Breast epithelium (tissue), 4 donors: ENCODE results near the gene RBPJ. TPM values are rescaled to one million over a fixed set of nuclear protein-coding genes. Genes with fewer than 3 reads are reported as not detected.
"Not testable (repeated sequence)": the region's sequence is repeated elsewhere in the genome, so short reads cannot be mapped to it uniquely, and the experiment has no call there.

ENCODE experiments used
- DNase-seq, 2 donors: peaks; one replicate each; pipeline ENCODE4 v3.0.0-alpha.2; 2019; ENCODE audit warnings: low spot score in 2 of 2
- H3K27ac ChIP-seq, 2 donors: fragments of 200-600 bp; sonication (generic) in 1 of 2; one replicate each; pipeline ENCODE4 v1.5.1; 2016 to 2019; ENCODE audit warnings: mild to moderate bottlenecking in 1 of 2
- H3K27me3 ChIP-seq, 2 donors: fragments of 200-600 bp; sonication (generic) in 1 of 2; one replicate each; pipeline versions ENCODE4 v1.5.1 to v1.6.0; 2017 to 2019; ENCODE audit warnings: control low read depth in 1 of 2, mild to moderate bottlenecking in 1 of 2
- H3K36me3 ChIP-seq: fragments of 200-600 bp; one replicate; pipeline ENCODE4 v1.5.1; 2019
- H3K4me1 ChIP-seq, 2 donors: fragments of 200-600 bp; sonication (generic); one replicate each; pipeline ENCODE4 v1.5.1; 2016 to 2019; ENCODE audit warnings: control low read depth in 1 of 2
- H3K4me3 ChIP-seq, 3 donors: fragments of 200-600 bp; sonication (generic); 1 replicate in 2 of 3; 2 replicates in 1 of 3; pipeline ENCODE4 v1.5.1; 2016 to 2019; ENCODE audit warnings: mild to moderate bottlenecking in 3 of 3, moderate library complexity in 2 of 3
- H3K9me3 ChIP-seq, 2 donors: fragments of 200-600 bp; sonication (generic) in 1 of 2; one replicate each; pipeline ENCODE4 v1.5.1; 2016 to 2019; ENCODE audit warnings: control low read depth in 1 of 2
- CTCF ChIP-seq, 3 donors: fragments of 450-650 bp; IDR thresholded peaks; one replicate each; pipeline ENCODE4 v1.5.1; 2016 to 2017; ENCODE audit warnings: antibody characterized with exemption in 3 of 3, mild to moderate bottlenecking in 3 of 3, moderate library complexity in 3 of 3
- POLR2A ChIP-seq: fragments of 450-650 bp; IDR thresholded peaks from one replicate; pipeline ENCODE4 v1.6.1; 2016; ENCODE audit warnings: antibody characterized with exemption, mild to moderate bottlenecking, moderate library complexity
- POLR2AphosphoS5 ChIP-seq, 3 donors: sonication (generic); formaldehyde crosslinking; IDR thresholded peaks; one replicate each; pipeline ENCODE4 v1.6.1; 2017; ENCODE audit warnings: antibody characterized with exemption in 3 of 3
- intact Hi-C: fragments of 100-400 bp; cut with DNase I; formaldehyde crosslinking; loops from one replicate; pipeline ENCODE4 v1.15.1; 2023; ENCODE audit warnings: low total_unique reads
- total RNA-seq, 3 donors: library from RNA; depleted of rRNA; stranded (reverse); fragments of >200 nt; gene quantifications; one replicate each; pipeline ENCODE4 v1.1.0, GENCODE V29; 2016

The RBPJ gene
- total RNA-seq, 3 donors from 2014 or later = 64.9 to 143 (median 88.7) TPM

DNA sequence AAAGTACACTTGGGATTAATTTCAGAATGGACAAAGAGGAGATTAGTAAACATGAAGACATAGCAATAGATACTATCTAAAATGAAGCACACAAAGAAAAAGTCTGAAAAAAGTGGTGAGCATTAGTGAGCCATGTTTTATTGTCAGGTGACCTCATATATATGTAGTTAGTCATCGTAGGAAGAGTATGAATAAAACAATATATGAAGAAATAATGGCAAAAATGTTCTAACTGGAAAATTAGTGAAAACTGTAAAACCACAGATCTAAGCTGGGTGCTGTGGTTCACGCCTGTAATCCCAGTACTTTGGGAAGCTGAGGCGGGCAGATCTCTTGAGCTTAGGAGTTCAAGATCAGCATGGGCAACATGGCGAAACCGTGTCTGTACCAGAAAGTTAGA lies 67.9 kb downstream of the RBPJ start:
- Histone ChIP-seq H3K27ac (no peak overlapping the region), H3K4me1 (no peaks in the 10 kb centered on the region), H3K9me3 (no peaks in the 10 kb centered on the region), H3K4me3 (no peak overlapping the region), H3K27me3 (no peaks in the 10 kb centered on the region), H3K36me3 (no peaks in the 10 kb centered on the region)
- intact Hi-C loops = no loop called here
- DNase-seq = no peak
- no peak for TF ChIP-seq POLR2AphosphoS5 (IDR thresholded peaks at IDR 0.05)
- TF ChIP-seq POLR2A = no peak
- no peak for TF ChIP-seq CTCF (IDR thresholded peaks at IDR 0.05)

- Histone ChIP-seq H3K4me1 (no peaks in the 10 kb centered on the region), H3K9me3 (no peaks in the 10 kb centered on the region), H3K27ac (no peak overlapping the region), H3K27me3 (no peaks in the 10 kb centered on the region), H3K36me3 (no peaks in the 10 kb centered on the region), H3K4me3 (no peak overlapping the region)
- DNase-seq = no peak
- TF ChIP-seq CTCF (IDR thresholded peaks at IDR 0.05) (no peak), POLR2AphosphoS5 (IDR thresholded peaks at IDR 0.05) (no peak), POLR2A (no peak)
- intact Hi-C loops = loop anchor here (10.0 kb wide), 1 partner anchor 188 kb away; the partner anchor contains the start of gene TBC1D19
These were observed 76.3 kb downstream of the RBPJ start for GRCh38 chr4:26397086-26397485.

DNA sequence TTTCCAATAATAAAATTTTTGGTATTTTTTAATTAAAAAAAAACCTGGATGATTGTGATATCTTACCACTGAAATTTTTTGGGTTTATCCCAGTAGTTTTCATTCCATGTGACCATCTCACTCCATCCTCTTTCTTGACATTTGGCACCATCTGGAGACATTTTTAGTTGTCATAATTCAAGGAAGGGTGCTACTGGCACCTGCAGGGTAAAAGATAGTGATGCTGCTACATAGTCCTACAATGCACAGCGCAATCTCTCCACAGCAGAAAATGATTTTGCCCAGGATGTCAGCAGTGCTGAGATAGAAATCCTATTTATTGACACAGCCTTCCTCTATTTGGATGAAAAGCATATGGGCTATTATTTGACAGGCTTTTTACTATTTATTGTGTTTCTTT lies 79.3 kb downstream of the RBPJ start:
- TF ChIP-seq POLR2A = no peak
- TF ChIP-seq CTCF (IDR thresholded peaks at IDR 0.05) = no peak
- TF ChIP-seq POLR2AphosphoS5 (IDR thresholded peaks at IDR 0.05) = no peak
- no peak for DNase-seq
- Histone ChIP-seq H3K27ac (no peak overlapping the region), H3K4me1 (no peaks in the 10 kb centered on the region), H3K27me3 (no peaks in the 10 kb centered on the region), H3K36me3 (no peaks in the 10 kb centered on the region), H3K9me3 (no peaks in the 10 kb centered on the region), H3K4me3 (no peak overlapping the region)
- intact Hi-C loops = no loop called here

- H3K4me3 ChIP-seq, H3K27me3 ChIP-seq, H3K4me1 ChIP-seq, DNase-seq, H3K36me3 ChIP-seq, intact Hi-C loops, H3K27ac ChIP-seq: not testable (repeated sequence)
- H3K9me3 ChIP-seq = peaks cover 3 to 11% of the 10 kb centered on the region in 2 donors
These were observed 81.2 kb downstream of the RBPJ start for GRCh38 chr4:26402017-26402416.

DNA sequence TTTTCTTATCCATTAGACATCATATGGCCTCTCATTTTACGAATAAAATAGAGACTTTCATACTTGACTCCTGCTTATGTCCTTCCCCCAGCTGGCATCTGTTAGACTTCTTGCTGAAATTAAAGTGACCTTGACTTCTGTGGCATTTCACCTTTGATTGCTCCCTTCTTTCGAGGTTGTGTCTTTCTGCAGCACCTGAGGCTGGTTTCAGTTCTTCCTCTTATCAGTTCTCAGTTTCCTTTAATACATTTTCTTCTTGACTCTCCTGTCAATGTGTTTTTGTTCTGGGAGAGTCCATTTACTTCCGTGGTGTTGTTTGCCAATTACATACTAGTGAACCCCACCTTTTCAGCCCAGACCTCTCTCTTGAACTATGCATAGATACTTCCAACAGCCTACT lies 81.6 kb downstream of the RBPJ start:
- Histone ChIP-seq H3K9me3 (peaks cover 3 to 11% of the 10 kb centered on the region in 2 donors), H3K36me3 (no peaks in the 10 kb centered on the region), H3K27me3 (no peaks in the 10 kb centered on the region), H3K27ac (no peak overlapping the region), H3K4me3 (no peak overlapping the region), H3K4me1 (no peaks in the 10 kb centered on the region)
- intact Hi-C loops = no loop called here
- DNase-seq = no peak
- TF ChIP-seq CTCF (IDR thresholded peaks at IDR 0.05) (no peak), POLR2AphosphoS5 (IDR thresholded peaks at IDR 0.05) (no peak), POLR2A (no peak)

DNA sequence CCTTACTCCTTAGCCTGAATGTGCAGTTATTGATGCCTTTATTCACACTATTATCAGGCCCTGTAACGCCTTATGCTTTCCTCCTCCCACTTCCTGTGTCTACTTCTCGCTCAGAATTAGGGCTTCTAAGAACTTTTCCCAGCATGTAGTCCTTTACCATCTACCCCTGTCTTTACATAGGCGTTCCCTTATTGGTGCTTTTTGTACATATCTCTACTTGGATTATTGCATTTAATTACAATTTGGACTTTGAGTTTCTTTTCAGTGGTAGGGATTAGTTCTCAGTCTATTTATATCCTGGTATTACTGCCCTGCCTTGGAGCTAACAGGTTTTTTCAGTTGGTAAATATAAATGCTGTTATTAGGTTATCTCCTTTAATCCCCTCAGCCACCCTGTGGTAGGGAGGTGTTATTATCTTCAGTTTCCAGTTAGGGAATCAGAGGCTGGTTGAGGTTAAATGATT lies 84.0 kb downstream of the RBPJ start:
- intact Hi-C loops = no loop called here
- H3K27me3 ChIP-seq = no peaks in the 10 kb centered on the region
- peaks cover 3 to 11% of the 10 kb centered on the region in 2 donors for H3K9me3 ChIP-seq
- no peaks in the 10 kb centered on the region for H3K36me3 ChIP-seq
- DNase-seq = no peak
- H3K4me3 ChIP-seq = no peak overlapping the region
- H3K4me1 ChIP-seq = no peaks in the 10 kb centered on the region
- no peak for TF ChIP-seq POLR2AphosphoS5 (IDR thresholded peaks at IDR 0.05)
- TF ChIP-seq CTCF (IDR thresholded peaks at IDR 0.05) = no peak
- no peak for TF ChIP-seq POLR2A
- no peak overlapping the region for H3K27ac ChIP-seq
